HG03378 (cell line): Measurements from ENCODE around the gene ANAPC4.
"Not testable (repeated sequence)": the region's sequence is repeated elsewhere in the genome, so short reads cannot be mapped to it uniquely, and the experiment has no call there.

Experiments
- ATAC-seq: cut with Tn5 transposase; IDR thresholded peaks from one replicate; pipeline ENCODE4 v1.9.1; 2021; ENCODE audit warnings: mild to moderate bottlenecking, moderate library complexity; ENCODE audit not compliant: unreplicated experiment

The ANAPC4 gene

GRCh38 chr4:25376754-25377571 lies at the start of gene ANAPC4:
ANAPC4 (plus strand) TSS chr4:25377263; CDS start chr4:25377428, 165 bp downstream.
- ATAC-seq = peak; percentile 69

GRCh38 chr4:25328463-25328862 lies 48.6 kb upstream of the ANAPC4 start:
- not testable (repeated sequence) for ATAC-seq

- ATAC-seq = no peak
Observed at GRCh38 chr4:25330335-25330734, 46.7 kb upstream of the ANAPC4 start.

GRCh38 chr4:25330905-25331808 lies 45.9 kb upstream of the ANAPC4 start:
- peak; percentile 55 for ATAC-seq

GRCh38 chr4:25343671-25344070 lies 33.4 kb upstream of the ANAPC4 start:
- no peak for ATAC-seq

- ATAC-seq = no peak
Observed at GRCh38 chr4:25345744-25346143, 31.3 kb upstream of the ANAPC4 start.

- peak; percentile 87 for ATAC-seq
Observed at GRCh38 chr4:25346913-25347312, 30.1 kb upstream of the ANAPC4 start.

- ATAC-seq = no peak
Observed at GRCh38 chr4:25347473-25347872, 29.6 kb upstream of the ANAPC4 start.

- no peak for ATAC-seq
Observed at GRCh38 chr4:25347971-25348370, 29.1 kb upstream of the ANAPC4 start.

- no peak for ATAC-seq
Observed at GRCh38 chr4:25350561-25350960, 26.5 kb upstream of the ANAPC4 start.

- ATAC-seq = no peak
Observed at GRCh38 chr4:25351777-25352416, 25.2 kb upstream of the ANAPC4 start.

- ATAC-seq = no peak
Observed at GRCh38 chr4:25356068-25356467, 21.0 kb upstream of the ANAPC4 start.

- ATAC-seq = no peak
Observed at GRCh38 chr4:25358515-25359275, 18.4 kb upstream of the ANAPC4 start.

GRCh38 chr4:25361253-25361652 lies 15.8 kb upstream of the ANAPC4 start:
- no peak for ATAC-seq

- no peak for ATAC-seq
Observed at GRCh38 chr4:25367004-25367621, 9.9 kb upstream of the ANAPC4 start.

- ATAC-seq = no peak
Observed at GRCh38 chr4:25367877-25368276, 9.2 kb upstream of the ANAPC4 start.

- no peak for ATAC-seq
Observed at GRCh38 chr4:25368315-25368714, 8.7 kb upstream of the ANAPC4 start.

- no peak for ATAC-seq
Observed at GRCh38 chr4:25370242-25370641, 6.8 kb upstream of the ANAPC4 start.

GRCh38 chr4:25372549-25372948 lies 4.5 kb upstream of the ANAPC4 start:
- ATAC-seq = not testable (repeated sequence)
